ENCODE measurements around the gene EFTUD2.

DNA sequence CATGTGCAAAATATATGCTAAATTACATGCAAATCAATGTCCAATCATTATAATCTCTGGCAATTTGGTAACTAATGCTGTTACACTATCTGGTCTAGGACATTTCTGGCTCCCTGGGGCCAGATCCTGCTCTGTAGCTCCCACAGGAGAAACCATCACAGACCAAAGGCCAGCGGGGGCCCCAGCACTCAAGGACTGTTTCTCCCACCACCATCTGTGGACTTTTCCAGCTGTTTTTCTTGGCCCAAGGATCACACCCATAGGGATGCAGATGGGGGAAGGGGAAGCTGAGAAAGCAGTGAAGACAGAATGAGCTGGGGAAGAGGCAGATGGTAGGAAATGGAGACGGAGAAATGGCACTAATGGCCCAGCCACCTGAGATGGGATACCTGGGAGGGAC lies 51.7 kb downstream of the EFTUD2 start, which contains the start of gene HIGD1B:
- TF ChIP-seq POLR2AphosphoS5 (IDR thresholded peaks at IDR 0.05) (no peak), CTCF (IDR thresholded peaks at IDR 0.05) (no peak)
